Measurements from ENCODE around the gene SH2D5.
"Not testable (repeated sequence)": the region's sequence is repeated elsewhere in the genome, so short reads cannot be mapped to it uniquely, and the experiment has no call there.

SH2D5 gene

DNA sequence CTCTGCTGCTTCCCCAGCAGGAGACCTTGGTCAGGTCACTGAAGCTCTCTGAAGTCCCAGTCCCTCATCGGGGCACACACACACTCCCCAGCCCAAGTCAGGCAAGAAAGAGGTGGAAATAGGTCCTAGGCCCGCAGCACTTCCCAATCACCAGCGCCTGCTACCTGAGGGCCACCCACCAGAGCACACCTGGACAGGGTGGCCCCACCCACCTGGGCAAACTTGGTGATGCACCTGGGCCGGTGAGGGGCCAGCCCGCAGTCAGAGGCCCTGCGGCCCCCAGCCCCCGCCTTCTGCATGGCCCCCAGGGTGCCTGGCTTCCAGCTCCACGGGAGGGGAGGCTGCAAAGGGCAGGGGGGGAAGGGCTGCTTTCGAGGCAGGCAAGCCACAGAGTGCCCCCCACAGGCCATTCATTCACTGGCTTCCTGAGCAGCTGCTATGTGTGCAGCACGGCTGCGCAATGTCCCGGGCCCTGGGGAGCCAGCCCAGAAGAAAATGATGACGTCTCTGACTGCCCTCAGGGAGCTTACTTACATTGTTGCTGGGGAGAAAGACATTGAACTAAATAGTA is 4.7 kb downstream of the SH2D5 start:
- no peak for DNase-seq

DNA sequence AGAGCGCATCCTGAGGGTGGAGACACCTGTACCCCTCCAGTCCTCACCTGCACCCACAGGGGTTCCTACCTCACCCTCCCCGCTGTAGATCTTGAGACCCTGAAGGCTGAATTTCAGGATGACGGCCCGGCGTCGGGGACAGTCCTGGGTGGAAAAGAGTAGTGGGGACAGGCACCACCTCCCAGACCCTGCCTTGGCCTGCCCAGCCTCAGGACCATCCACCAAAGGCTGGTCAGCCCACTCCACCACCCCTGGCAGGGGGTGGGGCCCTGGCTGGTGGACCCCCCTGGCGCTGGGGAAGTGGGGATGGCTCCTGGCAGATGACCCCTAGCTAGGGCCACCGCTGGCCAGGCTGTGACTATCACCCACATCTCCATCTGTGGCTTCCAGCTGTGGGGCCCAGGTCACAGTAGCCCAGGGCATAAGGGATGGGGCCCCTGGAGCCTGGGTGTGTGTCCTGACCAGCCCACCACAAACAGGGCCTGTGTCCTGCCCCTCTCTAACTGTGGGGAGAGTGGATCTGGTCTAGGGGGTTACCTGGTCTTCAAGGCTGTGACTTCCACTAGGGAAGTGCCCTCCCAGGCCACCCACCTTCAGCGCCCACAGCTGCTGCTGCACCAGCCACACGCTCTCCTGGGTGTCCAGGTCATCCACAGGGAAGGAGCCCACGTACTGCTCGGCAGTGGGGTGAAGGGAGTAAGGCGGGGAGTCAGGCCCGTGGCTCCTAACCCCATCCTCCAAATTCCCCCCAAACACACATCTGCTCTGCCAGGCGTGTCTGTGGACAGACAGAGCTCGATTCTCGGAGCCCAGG is 5.4 kb downstream of the SH2D5 start:
- no peak for DNase-seq

DNA sequence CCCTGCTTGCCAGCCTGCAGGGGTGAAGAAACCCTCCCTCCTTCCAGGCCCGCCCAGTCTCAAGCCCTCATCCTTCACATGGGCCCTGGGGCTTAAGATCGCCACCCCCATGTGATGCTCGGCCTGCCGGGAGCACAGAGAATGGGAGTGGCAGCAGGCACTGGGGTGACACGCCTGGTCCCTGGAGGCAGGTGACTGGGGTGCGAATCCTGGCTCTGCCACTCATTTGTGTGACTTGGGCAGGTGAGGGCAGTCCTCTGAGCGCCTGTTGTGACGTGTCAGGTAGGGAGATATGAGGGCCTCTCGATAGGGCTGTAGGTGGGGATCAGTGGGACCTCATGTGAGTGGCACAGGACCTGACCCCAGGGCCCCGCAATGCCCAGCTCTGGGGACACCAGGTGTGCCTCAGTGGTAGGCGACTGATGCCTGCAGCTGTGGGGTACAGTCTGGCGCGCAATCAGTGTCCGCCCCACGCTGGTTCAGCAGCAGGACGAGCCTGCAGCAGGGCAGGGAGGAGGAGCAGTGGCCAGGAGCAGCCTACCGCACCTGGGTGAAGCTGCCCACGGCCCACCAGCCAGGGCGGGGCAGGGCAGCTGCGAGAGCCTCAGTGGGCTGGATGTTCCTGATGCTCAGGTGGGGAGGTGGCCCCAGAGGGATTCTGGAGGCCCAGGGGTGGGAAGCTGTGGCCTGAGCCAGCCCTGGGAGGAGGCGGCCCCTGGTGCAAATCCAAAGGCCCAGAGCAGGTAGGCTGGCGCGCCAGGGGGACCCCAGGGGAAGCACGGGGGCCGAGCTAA is 6.2 kb downstream of the SH2D5 start:
- DNase-seq, result no peak

DNA sequence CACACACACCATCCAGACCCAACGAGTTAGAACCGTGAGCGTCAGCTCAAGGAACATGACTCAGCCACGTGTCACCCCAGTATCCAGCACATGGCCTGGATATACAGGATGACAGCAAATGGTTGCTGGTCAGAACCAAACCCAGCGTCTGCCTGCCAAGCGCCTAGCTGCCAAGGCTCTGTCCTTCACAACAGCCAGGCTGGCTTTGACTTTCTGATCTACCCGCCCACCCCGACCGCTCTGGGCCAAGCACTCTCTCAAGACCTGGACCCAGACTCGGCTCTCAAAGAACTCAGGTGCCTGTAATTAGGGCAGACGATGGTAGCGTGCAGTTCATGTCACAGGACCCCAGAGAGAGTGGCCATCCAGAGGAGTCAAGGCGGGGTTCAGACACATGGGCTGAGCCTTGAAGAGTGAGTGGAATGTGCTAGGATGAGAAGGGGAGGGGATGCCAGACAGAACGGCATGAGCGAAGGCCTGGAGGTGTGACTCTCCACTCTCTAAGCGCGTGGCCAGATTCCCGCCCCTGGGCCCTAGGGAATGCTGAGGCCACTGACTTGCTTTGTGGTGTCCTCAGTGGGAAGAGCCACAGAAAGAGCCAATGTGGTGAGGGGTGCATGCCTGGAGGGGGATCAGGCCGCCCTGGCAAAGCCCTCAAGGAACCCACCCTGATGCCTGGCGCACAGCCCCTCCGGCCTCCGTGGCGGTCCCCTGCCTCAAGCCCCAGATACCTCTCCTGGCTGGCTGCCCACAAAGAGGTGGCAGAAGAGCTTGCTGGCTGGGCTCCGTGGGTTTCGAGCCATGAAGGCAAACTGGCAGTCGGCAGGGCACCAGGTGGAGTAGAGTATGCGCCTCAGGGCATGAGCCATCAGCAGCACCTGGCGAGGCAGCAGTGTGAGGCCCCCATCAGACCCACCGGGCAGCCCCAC is 7.0 kb downstream of the SH2D5 start:
- no peak for DNase-seq

DNA sequence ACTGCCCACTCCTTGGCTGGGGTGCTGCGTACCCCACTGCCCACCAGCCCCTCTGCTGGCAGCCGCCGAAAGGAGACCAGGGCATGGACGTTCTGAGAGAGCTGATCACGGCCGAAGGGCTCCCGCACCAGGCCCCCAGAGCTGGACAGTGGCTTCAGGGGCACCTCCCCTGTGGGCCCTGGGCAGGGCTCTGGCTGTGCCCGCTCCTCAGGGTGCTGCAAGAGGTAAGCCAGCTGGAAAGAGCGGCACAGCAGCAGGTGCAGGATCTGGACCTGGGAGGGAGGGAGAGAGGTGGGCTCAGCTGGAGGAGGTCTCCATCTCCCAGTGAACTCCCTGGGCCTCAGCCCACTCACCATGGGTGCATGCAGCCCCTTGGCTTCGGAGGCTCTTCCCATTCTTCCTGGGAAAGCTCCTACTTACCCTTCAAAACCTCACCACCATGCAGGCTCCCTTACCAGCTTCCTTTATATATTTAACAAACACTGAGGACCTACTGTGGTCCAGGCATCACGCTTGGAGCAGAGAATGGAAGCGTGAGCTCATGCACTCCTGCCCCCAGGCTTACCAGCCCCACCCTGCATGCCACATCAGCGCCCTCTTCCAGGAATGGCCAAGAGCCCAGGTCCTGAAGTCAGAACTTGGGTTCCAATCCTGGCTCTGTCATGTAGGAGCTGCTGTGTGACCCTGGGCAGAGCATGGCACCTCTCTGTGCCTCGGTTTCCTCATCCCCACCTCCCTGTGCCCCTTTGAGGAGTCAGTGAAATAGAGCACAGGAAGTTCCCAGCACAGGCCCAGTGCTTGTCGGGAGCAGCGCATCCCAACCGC is 7.9 kb downstream of the SH2D5 start:
- no peak for DNase-seq

DNA sequence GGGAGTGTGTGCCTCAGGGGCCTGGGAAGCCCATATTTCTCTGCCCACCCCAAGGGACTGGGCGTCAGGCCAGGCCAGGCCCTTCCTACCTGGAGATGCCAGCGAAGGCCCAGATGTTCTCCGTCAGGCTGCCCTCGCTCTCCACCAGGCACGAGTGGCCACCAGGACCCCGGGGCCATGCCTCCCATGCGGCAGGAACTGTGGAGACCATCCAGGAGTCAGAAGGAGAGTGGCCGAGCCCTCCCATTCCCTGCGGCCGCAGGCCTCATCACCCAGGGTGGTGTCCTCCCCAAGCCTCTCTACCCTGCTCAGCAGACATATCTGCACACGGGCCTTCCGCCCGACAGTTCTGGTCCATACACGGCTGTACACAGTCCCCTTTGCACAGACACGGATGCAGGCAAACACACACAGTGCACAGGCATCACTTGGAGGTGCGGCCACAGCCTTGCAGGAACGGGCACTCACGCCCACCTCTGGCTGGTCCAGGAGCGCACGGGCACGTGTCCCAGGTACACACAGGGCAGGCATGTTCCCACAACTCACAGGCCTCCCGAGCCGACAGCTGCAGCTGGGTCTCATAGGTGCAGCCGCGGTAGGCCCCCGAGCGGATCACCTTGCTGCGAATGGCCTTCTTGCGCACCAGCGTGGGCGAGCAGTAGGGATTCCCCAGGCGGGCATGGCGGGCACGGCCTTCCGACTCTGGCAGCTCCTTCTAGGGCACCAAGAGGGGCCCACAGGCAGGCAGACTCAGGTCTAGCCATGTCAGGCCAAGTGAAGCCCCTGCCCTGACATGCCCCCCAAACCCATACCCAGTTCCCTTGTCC is 8.8 kb downstream of the SH2D5 start:
- DNase-seq, result no peak

DNA sequence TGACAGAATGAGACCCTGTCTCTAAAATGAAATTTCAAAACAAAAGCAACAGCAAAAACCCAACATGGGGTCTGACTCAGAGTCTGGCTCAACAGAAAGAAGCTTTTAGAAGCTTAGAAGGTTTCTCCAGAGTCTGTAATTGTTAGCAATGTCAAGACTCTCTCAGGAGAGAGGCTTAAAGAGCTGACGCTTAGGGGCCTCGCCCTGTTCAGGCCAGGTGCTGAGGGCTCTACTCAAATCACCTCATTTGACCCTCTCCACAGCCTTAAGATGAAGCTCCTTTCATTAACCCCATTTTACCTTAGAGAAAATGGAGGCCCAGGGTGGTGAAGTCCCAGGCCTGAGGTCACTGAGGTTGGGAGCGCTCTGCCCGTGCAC is 9.4 kb downstream of the SH2D5 start:
- DNase-seq, result no peak

DNA sequence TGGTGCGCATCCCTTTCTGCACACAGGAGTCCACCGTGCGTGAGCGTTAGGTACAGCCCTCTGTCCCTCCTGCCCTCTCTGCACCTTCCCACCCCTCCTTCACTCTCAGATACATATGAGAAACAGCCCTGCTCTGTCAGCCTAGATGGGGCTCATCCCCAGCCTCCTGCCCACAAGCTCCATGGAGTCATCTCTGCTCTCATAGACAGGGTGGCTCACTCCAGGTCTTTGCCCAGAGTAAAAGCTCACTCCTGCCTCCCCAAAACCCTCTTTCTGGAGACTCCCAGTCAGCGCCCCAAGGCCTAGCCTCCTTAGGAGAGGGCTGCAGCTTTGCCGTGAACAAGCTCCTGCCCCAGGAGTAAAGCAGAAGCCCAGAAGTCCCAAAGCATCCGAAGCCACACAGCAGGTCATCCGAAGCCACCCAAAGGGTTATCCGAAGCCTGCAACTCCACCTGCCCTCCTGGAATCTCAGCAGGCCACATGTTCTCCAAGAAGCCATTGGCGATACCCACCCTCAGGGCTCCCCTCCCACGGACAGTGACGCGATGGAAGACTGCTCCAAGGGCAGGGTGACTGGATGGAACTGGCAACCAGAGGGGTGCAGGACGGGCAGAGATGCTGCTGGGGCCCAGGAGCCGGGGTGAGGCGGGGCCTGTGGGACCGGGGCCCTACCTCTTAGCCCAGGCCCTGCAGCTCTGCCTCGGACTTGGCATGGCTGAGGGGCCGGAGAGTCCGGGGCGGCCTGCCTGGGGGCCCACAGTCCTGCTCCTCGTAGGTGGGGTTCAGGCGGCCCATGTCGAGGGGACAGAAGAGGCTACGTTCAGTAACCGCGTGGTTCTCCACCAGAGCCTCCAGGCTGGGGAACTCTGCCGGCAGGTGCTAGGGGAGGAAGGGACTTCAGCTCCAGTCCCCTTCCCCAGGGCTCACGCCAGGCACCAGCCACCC is 11.1 kb downstream of the SH2D5 start:
- DNase-seq, result no peak

DNA sequence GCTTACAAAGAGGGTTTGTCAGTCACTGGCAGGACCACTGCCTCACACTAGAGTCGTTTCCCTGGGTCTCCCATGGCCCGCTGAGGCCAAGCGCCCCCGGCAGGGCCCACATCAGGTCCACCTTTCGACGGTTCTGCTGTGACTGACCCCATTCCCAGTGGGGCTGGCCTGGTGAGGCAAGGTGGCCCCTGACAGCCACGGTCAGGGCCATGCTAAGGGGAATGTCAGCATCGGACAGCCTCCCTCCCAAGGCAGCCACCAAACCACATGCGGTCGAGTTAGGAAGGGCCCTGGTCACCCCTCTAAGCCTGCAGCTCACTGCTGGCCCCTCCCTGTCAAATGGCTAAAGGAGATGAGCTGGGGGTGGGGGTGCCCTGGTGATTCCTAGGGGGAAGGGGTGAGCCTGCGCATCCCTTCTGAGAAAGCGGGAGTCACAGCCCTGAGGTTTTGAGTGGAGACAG is 11.8 kb downstream of the SH2D5 start:
- DNase-seq, result no peak

DNA sequence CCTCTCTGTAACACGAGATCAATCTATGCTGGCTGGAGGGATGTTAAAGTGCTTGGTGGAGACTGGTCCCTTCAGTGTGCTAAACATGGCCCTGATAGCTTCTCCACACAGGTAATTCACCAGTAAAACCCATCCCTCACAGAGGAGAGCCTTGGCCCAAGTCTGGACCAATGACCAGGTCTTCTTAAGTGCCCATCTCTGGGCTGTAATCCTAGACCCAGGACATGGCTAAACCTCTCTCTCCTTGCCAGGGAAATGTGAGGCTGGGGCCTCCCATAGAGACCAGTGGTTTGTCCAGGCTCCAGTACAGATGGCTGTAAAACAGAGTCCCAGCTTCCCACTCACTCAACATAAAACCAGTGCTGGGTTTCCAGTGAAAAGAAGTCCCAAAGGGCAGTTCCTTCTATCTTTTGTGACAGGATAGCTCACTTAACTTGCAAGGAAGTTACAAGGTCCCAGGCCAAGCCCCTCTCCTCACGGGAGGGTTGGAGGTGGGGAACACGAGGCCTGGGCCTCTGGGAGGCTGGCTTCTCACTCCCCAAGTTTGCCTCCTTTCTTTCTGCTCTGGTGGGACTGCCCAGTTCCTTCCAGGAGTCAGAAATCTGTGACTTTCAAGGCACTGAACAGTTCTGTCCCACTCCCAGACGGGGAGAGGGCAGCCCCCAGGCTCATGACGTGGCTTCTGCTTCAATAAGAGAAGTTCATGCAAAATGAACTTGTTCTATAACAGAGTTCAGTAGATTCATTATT is 12.5 kb downstream of the SH2D5 start:
- DNase-seq, result no peak

DNA sequence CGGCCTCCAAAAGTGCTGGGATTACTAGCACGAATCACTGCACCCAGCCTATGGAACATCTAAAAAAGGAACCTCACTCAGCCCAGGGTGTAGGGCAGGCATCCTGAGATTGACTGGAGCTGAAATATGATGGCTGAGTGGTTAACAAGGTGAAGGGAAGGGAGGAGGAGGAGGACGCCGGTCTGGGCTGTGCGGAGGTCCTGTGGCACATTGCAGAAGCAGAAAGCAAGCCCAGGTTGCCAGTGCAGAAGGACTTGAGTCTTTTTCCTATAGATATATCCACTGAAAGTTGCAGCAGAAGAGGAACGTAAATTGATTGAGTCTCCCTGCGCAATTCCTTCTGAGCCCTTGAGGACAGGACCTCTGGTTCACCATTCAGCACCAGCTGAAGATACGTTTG is 13.2 kb downstream of the SH2D5 start:
- DNase-seq, result no peak

DNA sequence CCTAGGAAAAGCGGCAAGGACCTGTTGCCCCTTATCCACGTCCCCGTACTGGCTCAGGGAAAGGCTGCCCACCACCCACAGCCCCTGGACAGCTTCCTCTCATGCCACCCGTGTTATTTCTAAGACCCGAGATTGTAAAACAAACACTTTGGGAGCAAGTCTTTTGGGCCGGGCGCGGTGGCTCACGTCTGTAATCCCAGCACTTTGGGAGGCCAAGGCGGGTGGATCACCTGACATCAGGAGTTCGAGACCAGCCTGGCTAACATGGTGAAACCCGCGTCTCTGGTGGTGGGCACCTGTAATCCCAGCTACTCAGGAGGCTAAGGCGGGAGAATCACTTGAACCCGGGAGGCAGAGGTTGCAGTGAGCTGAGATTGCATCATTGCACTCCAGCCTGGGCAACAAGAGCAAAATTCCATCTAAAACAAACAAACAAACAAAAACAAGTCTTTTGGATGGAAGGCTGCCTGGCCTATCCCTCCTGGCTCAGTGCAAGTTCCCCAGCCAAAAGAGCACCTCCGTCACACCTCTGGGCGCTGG is 14.1 kb downstream of the SH2D5 start:
- DNase-seq, result not testable (repeated sequence)

DNA sequence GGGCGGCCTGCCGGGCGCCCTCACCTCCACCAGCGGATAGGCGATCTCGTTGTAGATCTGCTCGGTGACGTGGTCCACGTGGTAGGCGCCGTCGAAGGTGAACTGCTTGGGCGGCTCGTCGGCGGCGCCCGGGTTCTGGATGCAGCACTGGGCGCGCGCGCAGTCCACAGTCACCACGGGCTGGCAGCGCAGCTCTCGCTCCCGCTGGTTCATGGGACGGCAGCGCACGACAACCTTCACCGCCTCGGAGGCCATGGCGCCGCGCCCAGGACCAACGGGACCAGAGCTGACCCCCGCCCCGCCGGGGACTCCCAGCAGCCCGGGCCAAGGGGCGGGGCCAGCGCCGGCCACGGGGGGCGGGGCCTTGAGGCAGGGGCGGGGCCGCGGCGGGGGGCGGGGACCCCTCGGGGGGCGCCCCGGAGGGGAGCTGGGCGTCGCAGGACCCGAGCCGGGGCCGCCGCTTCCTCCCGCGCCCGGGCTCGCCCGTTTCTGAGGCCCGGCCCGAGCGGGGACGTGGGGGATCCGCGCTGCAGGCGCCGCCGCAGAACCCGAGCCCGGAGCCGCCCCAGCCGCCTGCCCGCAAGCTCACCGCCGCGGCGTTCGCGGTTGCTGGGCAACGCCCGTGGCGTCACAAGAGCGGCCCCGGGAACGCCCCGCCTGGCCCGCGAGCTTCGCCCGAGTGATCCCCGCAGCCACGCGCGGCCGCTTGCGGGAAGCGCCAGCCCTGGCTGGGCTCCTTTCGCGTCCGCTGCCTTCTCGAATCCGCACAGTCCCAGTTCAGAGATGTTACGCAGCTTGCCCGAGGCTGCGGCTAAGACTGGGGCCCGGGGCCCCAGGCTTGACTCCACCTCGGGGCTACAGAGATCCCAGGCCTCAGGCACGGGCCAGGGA is 14.8 kb downstream of the SH2D5 start, which contains the start of gene KIF17:
TSS of gene KIF17 (minus strand) at position 556 of the 891 bp plus-strand sequence. CDS start at position 255, 301 bp downstream.
- DNase-seq, result peak in 1 of 2 experiments; percentile 51

DNA sequence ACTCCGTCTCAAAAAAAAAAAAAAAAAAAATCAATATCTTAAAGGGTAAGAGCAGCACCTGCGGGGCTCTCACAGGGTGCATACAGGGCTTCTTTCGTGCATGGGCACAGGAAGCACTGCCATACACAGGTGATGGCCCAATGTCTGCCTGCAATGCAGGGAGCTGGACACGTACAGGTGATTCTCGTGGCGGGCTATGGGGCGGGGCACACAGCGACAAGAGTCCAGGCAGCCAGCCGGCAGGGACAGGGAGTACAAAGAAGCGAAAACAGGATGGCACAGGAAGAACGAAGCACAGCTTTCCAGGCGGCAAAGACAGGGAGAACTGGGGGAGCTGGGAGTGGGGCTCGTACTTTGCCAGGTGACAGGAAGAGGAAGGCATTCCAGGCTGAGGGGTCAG is 16.3 kb downstream of the SH2D5 start:
- no peak for DNase-seq

DNA sequence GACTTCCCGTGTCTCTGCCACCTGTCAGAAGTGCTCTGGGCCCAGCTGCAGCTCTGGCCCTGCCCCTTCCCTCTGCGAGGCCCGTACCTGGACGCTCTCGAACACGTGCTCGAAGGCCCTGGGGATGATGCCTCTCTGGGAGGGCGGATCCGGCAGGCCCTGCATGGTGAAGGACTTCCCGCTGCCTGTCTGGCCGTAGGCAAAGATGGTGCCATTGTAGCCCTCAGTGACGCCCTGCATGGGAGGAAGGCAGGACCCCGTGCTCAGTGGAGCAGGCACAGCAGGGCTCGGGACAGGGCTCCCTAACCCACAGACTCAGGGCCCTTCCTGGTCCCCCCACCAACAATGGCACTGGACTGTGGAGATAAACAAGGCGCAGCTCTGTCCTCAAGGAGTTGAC is 17.1 kb downstream of the SH2D5 start:
- DNase-seq, result no peak

DNA sequence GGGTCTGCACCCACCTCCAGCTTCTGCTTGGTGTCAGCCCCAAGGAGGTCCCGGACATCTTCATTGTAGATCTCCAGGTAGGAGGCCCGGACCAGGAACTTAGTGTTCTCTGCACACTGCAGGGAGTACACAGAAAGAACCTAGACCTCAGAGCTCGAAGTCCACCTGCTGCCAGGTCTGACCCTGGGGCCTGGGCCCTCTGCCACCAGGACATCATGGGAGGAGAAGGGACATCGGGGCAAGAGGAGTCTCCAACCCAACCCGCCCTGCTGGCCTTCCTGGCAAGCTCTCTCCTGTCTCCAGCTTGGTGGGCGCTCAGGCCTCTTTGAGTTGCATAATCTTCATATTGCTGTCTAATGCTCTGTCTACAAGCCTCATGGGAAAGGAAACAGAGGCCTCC is 19.1 kb downstream of the SH2D5 start:
- no peak for DNase-seq

DNA sequence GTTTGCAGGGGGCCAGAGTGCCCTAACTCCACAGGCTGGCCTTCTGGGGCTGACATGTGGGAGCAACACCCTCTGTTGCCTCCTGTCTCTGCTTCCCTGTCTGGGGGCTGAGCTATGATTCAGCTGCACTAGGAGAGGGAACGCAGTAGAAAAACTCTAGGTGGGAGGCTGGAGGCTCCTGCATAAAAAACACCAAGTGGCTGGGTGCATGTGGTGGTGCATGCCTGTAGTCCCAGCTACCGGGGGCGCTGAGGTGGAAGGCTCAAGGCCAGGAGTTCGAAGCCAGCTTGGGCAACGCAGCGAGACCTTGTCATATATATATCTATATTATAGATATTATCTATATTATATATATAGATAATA is 20.3 kb downstream of the SH2D5 start:
- DNase-seq, result no peak

Measured in NCI-H524 (cell line).